Activated CD8-positive, alpha-beta memory T cell treated with anti-CD3 and anti-CD28 coated beads for 1 hour (primary cell): Measurements from ENCODE around the gene CDK17.

ENCODE experiments used
- DNase-seq, 2 donors: peaks; one replicate each; pipeline ENCODE4 v3.0.0-alpha.2; 2020; ENCODE audit warnings: low read depth in 1 of 2; ENCODE audit errors: extremely low read depth in 1 of 2

CDK17 gene

GRCh38 chr12:96271469-96272199 lies 128.6 kb downstream of the CDK17 start:
- DNase-seq: no peak

GRCh38 chr12:96266238-96266637 lies 134.0 kb downstream of the CDK17 start:
- no peak for DNase-seq

- DNase-seq: no peak
Measured at GRCh38 chr12:96265836-96266235, 134.4 kb downstream of the CDK17 start.

DNA sequence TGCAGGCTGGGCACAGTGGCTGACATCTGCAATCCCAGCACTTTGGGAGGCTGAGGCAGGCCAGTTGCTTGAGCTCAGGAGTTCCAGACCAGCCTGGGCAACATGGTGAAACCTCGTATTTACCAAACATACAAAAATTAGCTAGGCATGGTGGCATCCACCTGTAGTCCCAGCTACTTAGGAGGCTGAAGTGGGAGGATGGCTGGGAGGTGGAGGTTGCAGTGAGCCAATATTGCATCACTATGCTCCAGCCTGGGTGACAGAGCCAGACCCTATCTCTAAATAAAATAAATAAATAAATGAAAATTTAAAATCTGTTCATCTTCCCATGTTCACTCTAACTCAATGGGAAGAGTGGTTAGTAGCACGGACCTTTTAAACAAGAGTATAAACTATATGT lies 134.8 kb downstream of the CDK17 start:
- no peak for DNase-seq

DNA sequence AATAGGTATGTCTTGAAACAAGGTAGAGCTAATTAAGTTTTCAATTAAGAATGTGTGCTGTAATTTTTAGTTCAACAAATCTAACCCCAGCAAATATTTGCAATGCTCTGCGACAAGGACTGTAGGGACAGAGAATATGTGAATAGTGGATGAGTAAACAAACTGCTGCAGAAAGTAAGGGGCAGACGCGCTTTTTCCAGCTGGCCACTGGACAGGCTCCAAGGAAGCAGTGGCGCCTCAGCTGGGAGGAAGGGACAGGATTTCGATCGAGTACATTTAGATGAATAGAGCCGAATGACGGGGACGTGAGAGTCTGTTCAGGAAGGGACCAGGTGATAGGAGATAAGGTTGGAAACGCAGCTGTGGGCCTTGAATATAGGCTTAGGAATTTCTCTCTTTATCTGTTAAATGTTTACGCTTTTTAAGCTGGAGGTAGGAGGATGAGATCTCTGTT lies 136.8 kb downstream of the CDK17 start:
- DNase-seq: no peak

DNA sequence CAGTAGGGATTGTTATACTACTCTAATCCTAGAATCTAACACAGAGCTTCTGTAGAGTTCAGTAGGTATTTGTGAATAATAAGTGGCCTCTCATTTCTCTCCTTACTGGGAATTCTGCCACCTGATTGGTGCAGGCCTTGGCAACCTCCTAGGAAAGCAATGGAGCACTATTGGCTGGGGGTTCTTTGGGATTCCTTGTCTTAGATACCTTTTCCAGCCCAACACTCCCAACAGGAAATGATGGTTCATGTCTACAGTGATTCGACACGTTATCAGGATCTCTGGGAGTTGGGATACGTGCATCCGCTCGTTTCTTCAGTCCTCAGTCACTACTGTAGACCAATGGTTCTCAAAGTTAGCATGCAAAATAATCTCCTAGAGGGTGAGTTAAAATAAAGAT lies 138.7 kb downstream of the CDK17 start:
- no peak for DNase-seq

DNA sequence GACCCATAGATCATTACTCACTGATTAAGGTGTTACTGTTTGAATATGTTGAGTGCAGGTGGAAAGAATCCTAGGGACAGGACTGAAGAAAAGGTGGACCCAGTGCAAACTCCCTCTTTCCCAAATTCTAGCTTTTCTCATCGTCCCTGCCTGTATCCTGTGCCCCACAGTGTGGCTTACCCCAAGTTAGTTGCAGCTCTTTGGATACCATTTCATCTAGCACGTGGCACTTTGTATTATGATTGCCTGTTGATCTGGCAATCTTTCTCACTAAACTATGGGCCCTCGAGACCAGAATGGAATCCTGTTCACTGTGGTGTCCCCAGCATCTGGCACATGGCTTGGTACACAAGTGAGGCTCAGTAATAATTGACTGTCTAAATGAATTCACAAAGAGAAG lies 139.6 kb downstream of the CDK17 start:
- no peak for DNase-seq

DNA sequence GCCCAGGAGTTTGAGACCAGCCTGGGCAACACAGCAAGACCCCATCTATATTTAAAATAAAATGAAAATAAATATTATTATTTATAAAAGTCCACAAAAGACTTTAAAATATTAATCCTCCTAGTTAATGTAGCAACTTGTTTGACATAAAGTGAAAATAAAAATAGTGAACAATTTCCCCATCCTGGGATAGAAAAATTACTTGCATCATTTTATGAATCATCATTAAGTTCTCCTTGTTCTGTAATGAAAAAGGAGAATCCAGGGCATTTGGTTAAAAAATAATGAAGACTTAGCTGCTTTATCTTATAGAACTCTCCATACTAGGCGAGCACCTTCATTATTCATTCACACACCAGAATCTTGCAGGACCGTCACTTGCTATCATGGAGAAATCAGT lies 140.0 kb downstream of the CDK17 start:
- no peak for DNase-seq

DNA sequence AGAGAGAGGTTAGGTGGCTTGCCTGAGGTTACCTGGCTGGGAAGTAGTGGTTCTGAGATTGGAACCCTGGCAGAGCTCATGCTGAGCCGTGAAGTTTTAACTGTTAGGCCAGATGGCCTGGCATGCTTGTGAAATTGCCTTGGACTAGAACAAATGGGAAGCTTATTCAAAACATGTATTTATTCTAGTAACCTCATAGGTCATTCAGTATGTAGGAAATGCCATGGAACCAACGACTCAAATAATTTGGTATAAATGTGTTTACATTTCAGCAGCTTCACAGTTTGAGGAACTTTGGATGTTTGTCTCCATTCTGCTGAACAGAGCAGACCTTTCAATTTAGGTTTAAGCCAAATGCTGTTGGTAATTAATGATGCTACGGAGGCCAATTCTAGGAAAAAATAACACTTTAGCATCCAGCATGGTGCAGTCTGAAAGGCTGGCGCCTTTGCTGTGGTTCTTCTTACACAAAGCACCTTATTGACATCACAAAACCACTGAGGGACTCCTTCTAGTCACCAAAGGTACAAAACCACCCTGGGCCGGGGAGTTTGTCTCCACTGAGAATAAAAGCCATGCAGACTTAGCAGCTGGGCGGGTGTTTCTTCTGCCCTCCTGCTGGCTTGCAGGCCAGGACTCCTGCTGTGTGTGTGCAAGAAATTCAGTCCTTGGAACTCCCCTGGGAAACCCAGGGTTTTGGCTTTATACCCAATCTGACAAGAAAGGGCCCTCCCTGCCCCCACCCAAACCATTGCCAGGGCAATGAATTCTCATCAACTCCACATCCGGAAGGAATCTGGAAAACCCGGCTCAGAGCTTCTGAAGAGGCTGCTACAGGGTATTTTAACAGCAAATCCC lies 141.9 kb downstream of the CDK17 start:
- no peak for DNase-seq

- no peak for DNase-seq
Measured at GRCh38 chr12:96257550-96258103, 142.6 kb downstream of the CDK17 start.

- no peak for DNase-seq
Measured at GRCh38 chr12:96256672-96257361, 143.4 kb downstream of the CDK17 start.

GRCh38 chr12:96255077-96255476 lies 145.2 kb downstream of the CDK17 start:
- DNase-seq: no peak

GRCh38 chr12:96250119-96250685 lies 150.0 kb downstream of the CDK17 start:
- no peak for DNase-seq

GRCh38 chr12:96249196-96250118 lies 150.8 kb downstream of the CDK17 start:
- DNase-seq: no peak

DNA sequence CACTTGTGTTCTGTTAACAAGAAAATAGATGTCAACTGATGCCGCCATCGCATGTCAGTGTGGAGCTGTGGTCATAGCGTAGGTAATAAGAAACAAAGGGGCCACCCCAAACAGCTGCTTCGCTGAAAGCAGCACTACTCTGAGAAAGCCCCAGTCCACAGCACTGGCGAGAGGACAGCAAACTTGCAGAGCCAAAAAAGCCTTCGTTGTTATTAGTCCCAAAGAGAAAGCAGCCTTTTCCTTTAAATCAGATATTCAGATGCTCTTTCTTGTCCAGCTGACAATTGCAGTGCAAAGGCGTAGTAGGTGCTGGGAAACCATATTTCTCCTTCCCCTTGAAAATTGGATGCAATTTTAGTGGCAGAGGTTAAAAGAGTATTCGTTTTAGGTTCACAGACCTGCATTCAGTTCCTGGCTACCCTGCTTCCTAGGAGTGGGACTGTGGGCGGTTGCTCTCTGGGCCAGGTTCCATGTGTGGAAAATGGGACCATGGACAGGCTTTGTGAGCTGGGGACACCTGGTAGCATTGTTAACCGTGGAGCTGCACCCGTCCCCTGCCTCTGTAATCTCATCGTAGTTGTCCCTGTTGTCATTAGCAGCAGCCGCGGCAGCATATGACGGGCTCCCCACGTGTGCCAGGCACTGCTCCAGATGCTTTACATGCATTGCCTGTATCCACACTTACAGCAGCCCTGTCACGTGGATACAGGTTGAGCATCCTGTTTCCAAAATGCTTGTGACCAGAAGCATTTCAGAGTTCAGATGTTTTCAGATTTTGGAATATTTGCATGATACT lies 151.9 kb downstream of the CDK17 start:
- no peak for DNase-seq

GRCh38 chr12:96247563-96247962 lies 152.7 kb downstream of the CDK17 start:
- no peak for DNase-seq

- DNase-seq: no peak
Measured at GRCh38 chr12:96246926-96247505, 153.2 kb downstream of the CDK17 start.

- no peak for DNase-seq
Measured at GRCh38 chr12:96244826-96245225, 155.4 kb downstream of the CDK17 start.

GRCh38 chr12:96242597-96242996 lies 157.6 kb downstream of the CDK17 start:
- no peak for DNase-seq
